Duodenal mucosa (tissue), 2 donors: ENCODE results near the gene CTPS1.

Experiments
- H3K27ac ChIP-seq: one replicate; pipeline ENCODE4 v1.7.0; 2013; ENCODE audit warnings: low read depth, low read length
- H3K27me3 ChIP-seq, 2 donors: one replicate each; pipeline ENCODE4 v1.7.0; 2013; ENCODE audit warnings: low read length in 2 of 2, control low read depth in 1 of 2; ENCODE audit not compliant: insufficient read depth in 2 of 2, control insufficient read depth in 1 of 2
- H3K36me3 ChIP-seq, 2 donors: one replicate each; pipeline ENCODE4 v1.7.0; 2013; ENCODE audit warnings: low read length in 2 of 2, control low read depth in 1 of 2; ENCODE audit not compliant: insufficient read depth in 2 of 2, control insufficient read depth in 1 of 2
- H3K4me1 ChIP-seq, 2 donors: one replicate each; pipeline ENCODE4 v1.7.0; 2013; ENCODE audit warnings: low read length in 2 of 2, control low read depth in 1 of 2; ENCODE audit not compliant: insufficient read depth in 2 of 2, control insufficient read depth in 1 of 2
- H3K4me3 ChIP-seq, 2 donors: one replicate each; pipeline ENCODE4 v1.7.0; 2013; ENCODE audit warnings: low read length in 2 of 2, low read depth in 1 of 2
- H3K9ac ChIP-seq, 2 donors: one replicate each; pipeline ENCODE4 v1.7.0; 2013; ENCODE audit warnings: low read length in 2 of 2, low read depth in 1 of 2
- H3K9me3 ChIP-seq, 2 donors: one replicate each; pipeline ENCODE4 v1.7.0; 2013; ENCODE audit warnings: low read length in 2 of 2, control low read depth in 1 of 2; ENCODE audit not compliant: control insufficient read depth in 1 of 2

Gene CTPS1

GRCh38 chr1:41013024-41013423, 33.5 kb downstream of the CTPS1 start:
- Histone ChIP-seq H3K27me3 (no peaks in the 10 kb centered on the region), H3K4me1 (no peaks in the 10 kb centered on the region), H3K36me3 (peaks cover 31 to 64% of the 10 kb centered on the region in 2 donors), H3K4me3 (no peak overlapping the region), H3K27ac (no peak overlapping the region), H3K9me3 (no peaks in the 10 kb centered on the region), H3K9ac (no peak overlapping the region)

- H3K36me3 ChIP-seq: peaks cover 26 to 56% of the 10 kb centered on the region in 2 donors
- H3K4me1 ChIP-seq: no peaks in the 10 kb centered on the region
- H3K27me3 ChIP-seq: no peaks in the 10 kb centered on the region
- H3K27ac ChIP-seq: no peak overlapping the region
- H3K9ac ChIP-seq: no peak overlapping the region
- no peak overlapping the region for H3K4me3 ChIP-seq
- H3K9me3 ChIP-seq: no peaks in the 10 kb centered on the region
Observed at GRCh38 chr1:41013796-41014195, 34.3 kb downstream of the CTPS1 start.

GRCh38 chr1:41014871-41015270, 35.4 kb downstream of the CTPS1 start:
- H3K36me3 ChIP-seq: peaks cover 15 to 48% of the 10 kb centered on the region in 2 donors
- no peaks in the 10 kb centered on the region for H3K27me3 ChIP-seq
- H3K9me3 ChIP-seq: no peaks in the 10 kb centered on the region
- no peak overlapping the region for H3K9ac ChIP-seq
- no peaks in the 10 kb centered on the region for H3K4me1 ChIP-seq
- no peak overlapping the region for H3K27ac ChIP-seq
- H3K4me3 ChIP-seq: no peak overlapping the region

- Histone ChIP-seq H3K4me1 (no peaks in the 10 kb centered on the region), H3K9me3 (no peaks in the 10 kb centered on the region), H3K27me3 (no peaks in the 10 kb centered on the region), H3K27ac (no peak overlapping the region), H3K9ac (no peak overlapping the region), H3K36me3 (peaks cover 12 to 43% of the 10 kb centered on the region in 2 donors), H3K4me3 (no peak overlapping the region)
Observed at GRCh38 chr1:41015281-41015896, 35.9 kb downstream of the CTPS1 start.

- peaks cover 6 to 37% of the 10 kb centered on the region in 2 donors for H3K36me3 ChIP-seq
- H3K27me3 ChIP-seq: no peaks in the 10 kb centered on the region
- H3K9me3 ChIP-seq: no peaks in the 10 kb centered on the region
- H3K4me3 ChIP-seq: no peak overlapping the region
- H3K9ac ChIP-seq: no peak overlapping the region
- no peak overlapping the region for H3K27ac ChIP-seq
- peaks cover 3% of the 10 kb centered on the region in 2 donors for H3K4me1 ChIP-seq
Observed at GRCh38 chr1:41015897-41016470, 36.5 kb downstream of the CTPS1 start.

- Histone ChIP-seq H3K4me3 (no peak overlapping the region), H3K27me3 (no peaks in the 10 kb centered on the region), H3K36me3 (peaks cover 5 to 23% of the 10 kb centered on the region in 2 donors), H3K4me1 (peaks cover 5 to 11% of the 10 kb centered on the region in 2 donors), H3K9me3 (no peaks in the 10 kb centered on the region), H3K27ac (no peak overlapping the region), H3K9ac (no peak overlapping the region)
Observed at GRCh38 chr1:41017141-41018017, 37.9 kb downstream of the CTPS1 start.

- Histone ChIP-seq H3K4me3 (no peak overlapping the region), H3K27ac (no peak overlapping the region), H3K9me3 (no peaks in the 10 kb centered on the region), H3K4me1 (peaks cover 5 to 11% of the 10 kb centered on the region in 2 donors), H3K27me3 (no peaks in the 10 kb centered on the region), H3K36me3 (peaks cover 5 to 22% of the 10 kb centered on the region in 2 donors), H3K9ac (no peak overlapping the region)
Observed at GRCh38 chr1:41018018-41018410, 38.5 kb downstream of the CTPS1 start.

GRCh38 chr1:41019353-41019745, 39.9 kb downstream of the CTPS1 start:
- no peak overlapping the region for H3K27ac ChIP-seq
- H3K9me3 ChIP-seq: no peaks in the 10 kb centered on the region
- peaks cover 5 to 11% of the 10 kb centered on the region in 2 donors for H3K4me1 ChIP-seq
- H3K4me3 ChIP-seq: no peak overlapping the region
- no peak overlapping the region for H3K9ac ChIP-seq
- H3K27me3 ChIP-seq: no peaks in the 10 kb centered on the region
- peaks cover 5 to 19% of the 10 kb centered on the region in 2 donors for H3K36me3 ChIP-seq

GRCh38 chr1:41020109-41020576, 40.6 kb downstream of the CTPS1 start:
- H3K27ac ChIP-seq: no peak overlapping the region
- H3K36me3 ChIP-seq: peaks cover 5 to 19% of the 10 kb centered on the region in 2 donors
- H3K4me1 ChIP-seq: peaks cover 5 to 11% of the 10 kb centered on the region in 2 donors
- H3K4me3 ChIP-seq: no peak overlapping the region
- H3K27me3 ChIP-seq: no peaks in the 10 kb centered on the region
- H3K9ac ChIP-seq: no peak overlapping the region
- H3K9me3 ChIP-seq: no peaks in the 10 kb centered on the region

- Histone ChIP-seq H3K9ac (no peak overlapping the region), H3K9me3 (no peaks in the 10 kb centered on the region), H3K36me3 (peaks cover under 1 to 14% of the 10 kb centered on the region in 2 donors), H3K4me1 (peaks cover 5 to 11% of the 10 kb centered on the region in 2 donors), H3K27me3 (no peaks in the 10 kb centered on the region), H3K4me3 (no peak overlapping the region), H3K27ac (no peak overlapping the region)
Observed at GRCh38 chr1:41020654-41021053, 41.2 kb downstream of the CTPS1 start.
